ENCODE results near the gene SIRPG. TPM values are rescaled to one million over a fixed set of nuclear protein-coding genes. Genes with fewer than 3 reads are reported as not detected.

Gene SIRPG
- total RNA-seq, 2 donors from 2014 or later: not detected

DNA sequence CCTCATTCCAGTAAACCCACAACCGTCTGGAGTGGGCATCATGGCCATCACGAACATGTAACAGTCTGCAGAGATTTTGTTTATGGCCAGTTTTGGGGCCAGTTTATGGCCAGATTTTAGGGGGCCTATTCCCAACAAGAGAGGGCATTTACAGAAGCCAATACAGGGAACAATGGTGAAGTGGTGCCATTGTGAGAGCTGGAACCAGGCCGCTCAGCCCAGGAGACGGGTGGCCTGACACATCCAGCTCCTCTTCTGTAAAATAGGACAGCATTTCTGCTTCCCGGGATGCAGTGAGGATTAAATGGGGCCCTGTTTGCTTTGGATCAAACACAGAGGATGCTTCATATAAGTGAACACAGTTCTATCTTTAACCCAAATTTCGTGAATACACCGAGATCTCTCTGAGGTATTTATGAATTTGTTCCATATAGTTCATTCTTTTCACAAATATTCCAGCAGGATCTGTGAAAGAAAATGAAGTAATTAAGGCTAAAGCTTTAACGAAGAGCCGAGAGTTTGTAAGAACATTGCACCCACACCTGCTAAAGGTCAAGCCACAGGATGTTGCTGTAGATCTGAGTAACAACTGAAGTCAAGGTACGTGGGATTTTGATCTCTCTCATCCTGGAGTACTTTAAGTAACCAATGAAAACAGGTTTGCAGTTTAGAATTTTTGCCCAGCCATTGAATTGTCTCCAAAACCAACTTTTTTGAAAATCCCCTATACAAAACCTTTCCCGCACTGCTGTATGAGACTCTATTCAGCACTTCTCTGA is 14.5 kb upstream of the SIRPG start:
- no peak overlapping the region for H3K27ac Mint-ChIP-seq
- TF ChIP-seq, protein P1, sequence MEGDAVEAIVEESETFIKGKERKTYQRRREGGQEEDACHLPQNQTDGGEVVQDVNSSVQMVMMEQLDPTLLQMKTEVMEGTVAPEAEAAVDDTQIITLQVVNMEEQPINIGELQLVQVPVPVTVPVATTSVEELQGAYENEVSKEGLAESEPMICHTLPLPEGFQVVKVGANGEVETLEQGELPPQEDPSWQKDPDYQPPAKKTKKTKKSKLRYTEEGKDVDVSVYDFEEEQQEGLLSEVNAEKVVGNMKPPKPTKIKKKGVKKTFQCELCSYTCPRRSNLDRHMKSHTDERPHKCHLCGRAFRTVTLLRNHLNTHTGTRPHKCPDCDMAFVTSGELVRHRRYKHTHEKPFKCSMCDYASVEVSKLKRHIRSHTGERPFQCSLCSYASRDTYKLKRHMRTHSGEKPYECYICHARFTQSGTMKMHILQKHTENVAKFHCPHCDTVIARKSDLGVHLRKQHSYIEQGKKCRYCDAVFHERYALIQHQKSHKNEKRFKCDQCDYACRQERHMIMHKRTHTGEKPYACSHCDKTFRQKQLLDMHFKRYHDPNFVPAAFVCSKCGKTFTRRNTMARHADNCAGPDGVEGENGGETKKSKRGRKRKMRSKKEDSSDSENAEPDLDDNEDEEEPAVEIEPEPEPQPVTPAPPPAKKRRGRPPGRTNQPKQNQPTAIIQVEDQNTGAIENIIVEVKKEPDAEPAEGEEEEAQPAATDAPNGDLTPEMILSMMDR (conservative IDR thresholded peaks at IDR 0.05): no peak
- H3K9me3 Mint-ChIP-seq: peaks cover 20% of the 10 kb centered on the region
- DNase-seq: no peak
- Histone ChIP-seq H3K9ac (ENCODE audit: extremely low read depth, low read length, poor library complexity, severe bottlenecking) (no peak overlapping the region), H3K36me3 (ENCODE audit: control insufficient read depth, insufficient read depth, low read length) (no peaks in the 10 kb centered on the region), H3K9me3 (ENCODE audit: control insufficient read depth, low read length) (no peaks in the 10 kb centered on the region), H3K27ac (ENCODE audit: low read depth, low read length) (no peak overlapping the region), H3K4me1 (ENCODE audit: control insufficient read depth, insufficient read depth, low read length) (no peaks in the 10 kb centered on the region), H3K27me3 (ENCODE audit: control insufficient read depth, insufficient read depth, low read length, poor library complexity, severe bottlenecking) (no peaks in the 10 kb centered on the region), H3K4me3 (ENCODE audit: low read length) (no peak overlapping the region)
- H3K4me1 Mint-ChIP-seq: no peaks in the 10 kb centered on the region
- WGBS, 2 experiments (ENCODE audit: insufficient coverage in 1 of 2, insufficient read length in 1 of 2): 91 to 97% methylated on average over 7 to 11 of the region's 11 CpGs
- H3K27me3 Mint-ChIP-seq (ENCODE audit: insufficient read depth): no peaks in the 10 kb centered on the region
- no peak overlapping the region for H3K4me3 Mint-ChIP-seq
- H3K36me3 Mint-ChIP-seq (ENCODE audit: low read depth): no peaks in the 10 kb centered on the region

DNA sequence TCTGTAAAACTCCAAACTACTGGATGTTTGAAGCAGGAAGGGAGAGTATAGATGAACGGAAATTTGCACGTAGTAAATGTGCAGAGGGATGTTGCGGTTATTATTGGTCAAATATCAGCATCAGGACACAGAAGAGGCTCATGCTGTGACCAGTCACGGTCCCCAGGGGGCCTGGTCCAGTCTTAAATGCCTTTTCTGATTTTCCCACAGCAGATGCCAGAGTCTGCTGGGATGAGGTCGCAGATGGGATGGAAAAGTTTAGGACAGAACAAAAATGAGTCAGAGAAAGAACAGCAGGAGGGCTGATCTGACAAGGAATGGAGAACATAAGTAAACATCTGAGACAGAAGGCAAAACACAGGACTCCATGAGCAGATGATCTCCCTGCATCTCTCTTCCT is 11.7 kb upstream of the SIRPG start:
- no peak overlapping the region for H3K27ac Mint-ChIP-seq
- no peak for DNase-seq
- H3K4me1 Mint-ChIP-seq: no peaks in the 10 kb centered on the region
- H3K4me3 Mint-ChIP-seq: no peak overlapping the region
- no peaks in the 10 kb centered on the region for H3K36me3 ChIP-seq (ENCODE audit: control insufficient read depth, insufficient read depth, low read length)
- H3K27me3 Mint-ChIP-seq (ENCODE audit: insufficient read depth): no peaks in the 10 kb centered on the region
- WGBS, 2 experiments (ENCODE audit: insufficient coverage in 1 of 2, insufficient read length in 1 of 2): 86 to 90% methylated on average over 2 to 5 of the region's 5 CpGs
- H3K36me3 Mint-ChIP-seq (ENCODE audit: low read depth): no peaks in the 10 kb centered on the region
- TF ChIP-seq, protein P1 (conservative IDR thresholded peaks at IDR 0.05): no peak
- no peaks in the 10 kb centered on the region for H3K27me3 ChIP-seq (ENCODE audit: control insufficient read depth, insufficient read depth, low read length, poor library complexity, severe bottlenecking)
- no peaks in the 10 kb centered on the region for H3K9me3 ChIP-seq (ENCODE audit: control insufficient read depth, low read length)
- no peak overlapping the region for H3K4me3 ChIP-seq (ENCODE audit: low read length)
- H3K27ac ChIP-seq (ENCODE audit: low read depth, low read length): no peak overlapping the region
- peaks cover 20% of the 10 kb centered on the region for H3K9me3 Mint-ChIP-seq
- H3K4me1 ChIP-seq (ENCODE audit: control insufficient read depth, insufficient read depth, low read length): no peaks in the 10 kb centered on the region
- H3K9ac ChIP-seq (ENCODE audit: extremely low read depth, low read length, poor library complexity, severe bottlenecking): no peak overlapping the region

DNA sequence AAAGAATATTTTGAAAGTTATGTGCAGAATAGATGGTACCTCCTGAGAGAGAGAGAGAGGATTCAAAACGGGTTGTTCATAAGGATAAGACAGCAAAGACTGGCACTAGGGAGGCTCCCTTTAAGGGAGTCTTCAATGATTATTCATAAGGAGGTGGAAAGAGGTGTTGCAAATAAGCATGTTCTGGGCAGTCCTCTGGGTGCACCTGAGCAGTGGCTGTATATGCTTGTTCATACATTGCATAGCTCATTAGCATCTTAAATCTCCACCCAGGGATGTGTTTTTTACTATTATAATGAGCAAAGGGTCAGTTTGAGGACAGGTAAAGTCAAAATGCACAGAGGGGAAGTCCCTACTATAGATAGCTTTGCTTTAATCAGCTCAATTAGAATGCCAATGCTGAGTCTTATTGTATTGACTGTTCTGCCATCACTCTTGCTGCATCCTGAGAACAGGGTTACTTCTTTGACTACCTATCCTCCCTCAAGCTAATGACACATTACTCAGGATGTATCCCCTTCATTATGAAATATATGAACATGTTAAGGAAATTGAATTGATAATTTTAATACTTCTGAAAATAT is 10.0 kb upstream of the SIRPG start:
- no peaks in the 10 kb centered on the region for H3K4me1 ChIP-seq (ENCODE audit: control insufficient read depth, insufficient read depth, low read length)
- H3K4me3 ChIP-seq (ENCODE audit: low read length): no peak overlapping the region
- TF ChIP-seq, protein P1 (conservative IDR thresholded peaks at IDR 0.05): no peak
- Mint-ChIP-seq H3K27me3 (ENCODE audit: insufficient read depth) (no peaks in the 10 kb centered on the region), H3K27ac (no peak overlapping the region), H3K4me3 (no peak overlapping the region), H3K4me1 (no peaks in the 10 kb centered on the region), H3K9me3 (peaks cover 20% of the 10 kb centered on the region), H3K36me3 (ENCODE audit: low read depth) (no peaks in the 10 kb centered on the region)
- WGBS, 2 experiments (ENCODE audit: insufficient coverage in 1 of 2, insufficient read length in 1 of 2): 83% methylated on average over 1 of the region's 1 CpG
- no peaks in the 10 kb centered on the region for H3K27me3 ChIP-seq (ENCODE audit: control insufficient read depth, insufficient read depth, low read length, poor library complexity, severe bottlenecking)
- no peak for DNase-seq
- H3K27ac ChIP-seq (ENCODE audit: low read depth, low read length): no peak overlapping the region
- H3K9me3 ChIP-seq (ENCODE audit: control insufficient read depth, low read length): no peaks in the 10 kb centered on the region
- no peaks in the 10 kb centered on the region for H3K36me3 ChIP-seq (ENCODE audit: control insufficient read depth, insufficient read depth, low read length)
- H3K9ac ChIP-seq (ENCODE audit: extremely low read depth, low read length, poor library complexity, severe bottlenecking): no peak overlapping the region

Data from endodermal cell (in vitro differentiated cells).